SK-N-SH treated with all-trans-retinoic acid at 6 μM for 48 hours (cell line): ENCODE data around the gene CYP24A1.

Experiments used
- ATAC-seq: fragments of 200-7000 bp; cut with Tn5 transposase; 3 replicates; pipeline ENCODE4 v1.9.1; 2020; ENCODE audit warnings: mild to moderate bottlenecking, moderate library complexity
- ARNTL ChIP-seq: fragments of 450-650 bp; formaldehyde crosslinking; IDR thresholded peaks from 2 replicates; pipeline ENCODE4 v1.5.0; 2020; ENCODE audit warnings: low read depth, mild to moderate bottlenecking, moderate library complexity, borderline replicate concordance
- BACH2 ChIP-seq: fragments of 250-450 bp; sonication (Bioruptor Pico); IDR thresholded peaks from 2 replicates; pipeline ENCODE4 v1.9.0; 2021; ENCODE audit warnings: mild to moderate bottlenecking, borderline replicate concordance
- CSDC2 ChIP-seq: fragments of 250-450 bp; sonication (Bioruptor Pico); IDR thresholded peaks from 2 replicates; pipeline ENCODE4 v1.5.0; 2020; ENCODE audit warnings: mild to moderate bottlenecking, moderate library complexity
- ESRRG ChIP-seq: fragments of 250-450 bp; sonication (Bioruptor Pico); IDR thresholded peaks from 2 replicates; pipeline ENCODE4 v1.6.1; 2021; ENCODE audit warnings: mild to moderate bottlenecking
- GLIS3 ChIP-seq: fragments of 250-450 bp; sonication (Bioruptor Pico); IDR thresholded peaks from 2 replicates; pipeline ENCODE4 v1.5.0; 2020; ENCODE audit warnings: mild to moderate bottlenecking, moderate library complexity
- ISL1 ChIP-seq: fragments of 250-450 bp; sonication (Bioruptor Pico); IDR thresholded peaks from 2 replicates; pipeline ENCODE4 v2.1.2; 2022; ENCODE audit warnings: mild to moderate bottlenecking, moderate library complexity
- OSR1 ChIP-seq: fragments of 250-450 bp; sonication (Bioruptor Pico); IDR thresholded peaks from 2 replicates; pipeline ENCODE4 v1.8.0; 2022; ENCODE audit warnings: moderate library complexity, mild to moderate bottlenecking, inconsistent platforms
- PPARA ChIP-seq: fragments of 250-450 bp; sonication (Bioruptor Pico); IDR thresholded peaks from 2 replicates; pipeline ENCODE4 v1.5.0; 2020; ENCODE audit warnings: mild to moderate bottlenecking, borderline replicate concordance
- RARB ChIP-seq: fragments of 250-450 bp; sonication (Bioruptor Pico); IDR thresholded peaks from 2 replicates; pipeline ENCODE4 v1.8.0; 2021; ENCODE audit warnings: mild to moderate bottlenecking, moderate library complexity
- SNAI2 ChIP-seq: fragments of 250-450 bp; sonication (Bioruptor Pico); IDR thresholded peaks from 2 replicates; pipeline ENCODE4 v1.5.0; 2020; ENCODE audit warnings: mild to moderate bottlenecking, moderate library complexity
- TCF4 ChIP-seq: fragments of 250-450 bp; sonication (Bioruptor Pico); IDR thresholded peaks from 2 replicates; pipeline ENCODE4 v1.8.0; 2021; ENCODE audit warnings: mild to moderate bottlenecking, moderate library complexity, borderline replicate concordance
- TOX ChIP-seq: fragments of 250-450 bp; sonication (Bioruptor Pico); IDR thresholded peaks from 2 replicates; pipeline ENCODE4 v1.8.0; 2021; ENCODE audit warnings: mild to moderate bottlenecking, moderate library complexity, borderline replicate concordance
- ZC3H10 ChIP-seq: fragments of 250-450 bp; sonication (Bioruptor Pico); IDR thresholded peaks from 2 replicates; pipeline ENCODE4 v1.5.1; 2021; ENCODE audit warnings: mild to moderate bottlenecking, moderate library complexity
- ZFP30 ChIP-seq: fragments of 450-650 bp; formaldehyde crosslinking; IDR thresholded peaks from 2 replicates; pipeline ENCODE4 v1.5.0; 2022; ENCODE audit warnings: mild to moderate bottlenecking, moderate library complexity
- ZNF565 ChIP-seq: fragments of 450-650 bp; formaldehyde crosslinking; conservative IDR thresholded peaks from 2 replicates; pipeline ENCODE4 v1.5.0; 2020; ENCODE audit warnings: low read depth, mild to moderate bottlenecking, moderate library complexity
- ZNF8 ChIP-seq: fragments of 450-650 bp; formaldehyde crosslinking; IDR thresholded peaks from 2 replicates; pipeline ENCODE4 v1.5.0; 2020; ENCODE audit warnings: mild to moderate bottlenecking, moderate library complexity
- TF ChIP-seq, protein P1 (sequence below): fragments of 250-450 bp; sonication (Bioruptor Pico); IDR thresholded peaks from 2 replicates; pipeline ENCODE4 v1.8.0; 2021; ENCODE audit warnings: low read depth, mild to moderate bottlenecking, moderate library complexity, borderline replicate concordance
- TF ChIP-seq, protein P2 (sequence below): fragments of 250-450 bp; sonication (Bioruptor Pico); IDR thresholded peaks from 2 replicates; pipeline ENCODE4 v1.5.0; 2020; ENCODE audit warnings: mild to moderate bottlenecking, moderate library complexity
- TF ChIP-seq, protein P3 (sequence below): fragments of 250-450 bp; sonication (Bioruptor Pico); IDR thresholded peaks from 2 replicates; pipeline ENCODE4 v1.5.1; 2021; ENCODE audit warnings: mild to moderate bottlenecking, moderate library complexity
- TF ChIP-seq, protein P4 (sequence below): fragments of 250-450 bp; sonication (Bioruptor Pico); IDR thresholded peaks from 2 replicates; pipeline ENCODE4 v1.5.1; 2020; ENCODE audit warnings: low read depth, mild to moderate bottlenecking, moderate library complexity

CYP24A1 gene

DNA sequence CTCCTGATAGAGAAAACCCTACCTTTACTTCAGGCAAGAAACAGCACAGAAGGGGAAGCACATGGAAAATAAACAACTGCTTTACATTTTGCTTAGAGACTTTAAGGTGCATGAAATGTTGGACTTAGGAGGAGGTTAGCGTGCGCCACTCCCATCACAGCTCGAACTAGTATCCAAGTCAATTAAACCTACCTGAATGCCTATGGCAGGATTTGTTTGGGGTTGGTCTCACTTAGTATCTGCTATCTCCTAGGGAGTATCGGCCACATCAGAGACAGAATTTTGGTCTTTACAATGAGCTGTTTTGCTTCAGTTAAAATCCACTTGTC is 12.0 kb downstream of the CYP24A1 start:
- TF ChIP-seq ARNTL (CRISPR knock-in tag), result no peak
- TF ChIP-seq ZC3H10 (CRISPR knock-in tag), result no peak
- no peak for TF ChIP-seq RARB
- TF ChIP-seq SNAI2, result no peak
- no peak for TF ChIP-seq GLIS3 (CRISPR knock-in tag)
- no peak for TF ChIP-seq ZNF8 (CRISPR knock-in tag)
- no peak for TF ChIP-seq PPARA (CRISPR knock-in tag)
- TF ChIP-seq, protein P1, sequence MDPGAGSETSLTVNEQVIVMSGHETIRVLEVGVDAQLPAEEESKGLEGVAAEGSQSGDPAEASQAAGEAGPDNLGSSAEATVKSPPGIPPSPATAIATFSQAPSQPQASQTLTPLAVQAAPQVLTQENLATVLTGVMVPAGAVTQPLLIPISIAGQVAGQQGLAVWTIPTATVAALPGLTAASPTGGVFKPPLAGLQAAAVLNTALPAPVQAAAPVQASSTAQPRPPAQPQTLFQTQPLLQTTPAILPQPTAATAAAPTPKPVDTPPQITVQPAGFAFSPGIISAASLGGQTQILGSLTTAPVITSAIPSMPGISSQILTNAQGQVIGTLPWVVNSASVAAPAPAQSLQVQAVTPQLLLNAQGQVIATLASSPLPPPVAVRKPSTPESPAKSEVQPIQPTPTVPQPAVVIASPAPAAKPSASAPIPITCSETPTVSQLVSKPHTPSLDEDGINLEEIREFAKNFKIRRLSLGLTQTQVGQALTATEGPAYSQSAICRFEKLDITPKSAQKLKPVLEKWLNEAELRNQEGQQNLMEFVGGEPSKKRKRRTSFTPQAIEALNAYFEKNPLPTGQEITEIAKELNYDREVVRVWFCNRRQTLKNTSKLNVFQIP (CRISPR knock-in tag), result no peak
- TF ChIP-seq, protein P2, sequence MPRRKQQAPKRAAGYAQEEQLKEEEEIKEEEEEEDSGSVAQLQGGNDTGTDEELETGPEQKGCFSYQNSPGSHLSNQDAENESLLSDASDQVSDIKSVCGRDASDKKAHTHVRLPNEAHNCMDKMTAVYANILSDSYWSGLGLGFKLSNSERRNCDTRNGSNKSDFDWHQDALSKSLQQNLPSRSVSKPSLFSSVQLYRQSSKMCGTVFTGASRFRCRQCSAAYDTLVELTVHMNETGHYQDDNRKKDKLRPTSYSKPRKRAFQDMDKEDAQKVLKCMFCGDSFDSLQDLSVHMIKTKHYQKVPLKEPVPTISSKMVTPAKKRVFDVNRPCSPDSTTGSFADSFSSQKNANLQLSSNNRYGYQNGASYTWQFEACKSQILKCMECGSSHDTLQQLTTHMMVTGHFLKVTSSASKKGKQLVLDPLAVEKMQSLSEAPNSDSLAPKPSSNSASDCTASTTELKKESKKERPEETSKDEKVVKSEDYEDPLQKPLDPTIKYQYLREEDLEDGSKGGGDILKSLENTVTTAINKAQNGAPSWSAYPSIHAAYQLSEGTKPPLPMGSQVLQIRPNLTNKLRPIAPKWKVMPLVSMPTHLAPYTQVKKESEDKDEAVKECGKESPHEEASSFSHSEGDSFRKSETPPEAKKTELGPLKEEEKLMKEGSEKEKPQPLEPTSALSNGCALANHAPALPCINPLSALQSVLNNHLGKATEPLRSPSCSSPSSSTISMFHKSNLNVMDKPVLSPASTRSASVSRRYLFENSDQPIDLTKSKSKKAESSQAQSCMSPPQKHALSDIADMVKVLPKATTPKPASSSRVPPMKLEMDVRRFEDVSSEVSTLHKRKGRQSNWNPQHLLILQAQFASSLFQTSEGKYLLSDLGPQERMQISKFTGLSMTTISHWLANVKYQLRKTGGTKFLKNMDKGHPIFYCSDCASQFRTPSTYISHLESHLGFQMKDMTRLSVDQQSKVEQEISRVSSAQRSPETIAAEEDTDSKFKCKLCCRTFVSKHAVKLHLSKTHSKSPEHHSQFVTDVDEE (CRISPR knock-in tag), result no peak
- no peak for TF ChIP-seq ESRRG (CRISPR knock-in tag)
- no peak for TF ChIP-seq OSR1 (CRISPR knock-in tag)
- TF ChIP-seq, protein P3, sequence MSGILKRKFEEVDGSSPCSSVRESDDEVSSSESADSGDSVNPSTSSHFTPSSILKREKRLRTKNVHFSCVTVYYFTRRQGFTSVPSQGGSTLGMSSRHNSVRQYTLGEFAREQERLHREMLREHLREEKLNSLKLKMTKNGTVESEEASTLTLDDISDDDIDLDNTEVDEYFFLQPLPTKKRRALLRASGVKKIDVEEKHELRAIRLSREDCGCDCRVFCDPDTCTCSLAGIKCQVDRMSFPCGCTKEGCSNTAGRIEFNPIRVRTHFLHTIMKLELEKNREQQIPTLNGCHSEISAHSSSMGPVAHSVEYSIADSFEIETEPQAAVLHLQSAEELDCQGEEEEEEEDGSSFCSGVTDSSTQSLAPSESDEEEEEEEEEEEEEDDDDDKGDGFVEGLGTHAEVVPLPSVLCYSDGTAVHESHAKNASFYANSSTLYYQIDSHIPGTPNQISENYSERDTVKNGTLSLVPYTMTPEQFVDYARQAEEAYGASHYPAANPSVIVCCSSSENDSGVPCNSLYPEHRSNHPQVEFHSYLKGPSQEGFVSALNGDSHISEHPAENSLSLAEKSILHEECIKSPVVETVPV (CRISPR knock-in tag), result no peak
- no peak for TF ChIP-seq BACH2 (CRISPR knock-in tag)
- no peak for TF ChIP-seq ISL1
- TF ChIP-seq, protein P4, sequence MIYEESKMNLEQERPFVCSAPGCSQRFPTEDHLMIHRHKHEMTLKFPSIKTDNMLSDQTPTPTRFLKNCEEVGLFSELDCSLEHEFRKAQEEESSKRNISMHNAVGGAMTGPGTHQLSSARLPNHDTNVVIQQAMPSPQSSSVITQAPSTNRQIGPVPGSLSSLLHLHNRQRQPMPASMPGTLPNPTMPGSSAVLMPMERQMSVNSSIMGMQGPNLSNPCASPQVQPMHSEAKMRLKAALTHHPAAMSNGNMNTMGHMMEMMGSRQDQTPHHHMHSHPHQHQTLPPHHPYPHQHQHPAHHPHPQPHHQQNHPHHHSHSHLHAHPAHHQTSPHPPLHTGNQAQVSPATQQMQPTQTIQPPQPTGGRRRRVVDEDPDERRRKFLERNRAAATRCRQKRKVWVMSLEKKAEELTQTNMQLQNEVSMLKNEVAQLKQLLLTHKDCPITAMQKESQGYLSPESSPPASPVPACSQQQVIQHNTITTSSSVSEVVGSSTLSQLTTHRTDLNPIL (CRISPR knock-in tag), result no peak
- no peak for TF ChIP-seq ZNF565
- no peak for TF ChIP-seq CSDC2 (CRISPR knock-in tag)
- ATAC-seq, result no peak

DNA sequence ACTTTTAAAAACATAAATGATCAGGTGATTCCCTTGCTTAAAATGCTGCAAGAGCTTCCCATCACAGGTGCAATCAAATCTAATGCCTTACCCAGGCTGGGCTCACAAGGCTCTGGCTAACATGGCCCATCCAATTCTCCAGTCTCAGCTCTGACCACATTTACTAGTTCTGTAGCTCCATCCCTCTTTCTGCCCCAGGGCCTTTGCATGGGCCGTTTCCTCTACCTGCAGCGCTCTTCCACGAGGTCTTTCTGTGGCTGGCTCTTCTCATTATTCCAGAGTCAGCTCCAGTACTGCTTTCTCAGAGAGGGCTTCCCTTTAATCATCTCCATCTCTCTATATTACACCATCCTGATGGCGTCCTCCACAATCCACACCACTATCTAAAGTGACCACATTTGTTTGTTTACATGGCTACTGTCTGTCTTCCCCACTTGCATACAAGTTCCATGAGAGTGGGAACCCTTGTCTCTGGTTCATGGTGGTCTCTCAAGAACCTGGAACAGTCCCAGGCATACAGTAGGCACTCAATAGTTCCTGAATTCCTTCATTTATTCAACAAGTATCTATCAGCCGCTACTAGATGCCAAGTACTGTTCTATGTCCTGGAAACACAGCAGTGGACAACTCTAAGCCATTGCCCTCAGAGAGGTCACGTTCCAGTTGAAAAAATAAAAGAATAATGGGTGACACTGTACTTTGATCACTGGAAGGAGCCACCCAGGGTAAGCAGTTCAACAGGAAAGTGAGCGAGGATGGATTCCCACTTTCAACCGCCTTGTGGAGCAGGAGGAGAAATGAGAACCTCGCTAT is 12.6 kb downstream of the CYP24A1 start:
- no peak for ATAC-seq

More for the DNA sequence above, 12.6 kb downstream of the CYP24A1 start:
- TF ChIP-seq ZNF8 (CRISPR knock-in tag), result no peak
- TF ChIP-seq OSR1 (CRISPR knock-in tag), result no peak
- no peak for TF ChIP-seq PPARA (CRISPR knock-in tag)
- TF ChIP-seq SNAI2, result no peak
- TF ChIP-seq ZFP30 (CRISPR knock-in tag), result no peak
- TF ChIP-seq ARNTL (CRISPR knock-in tag), result no peak
- TF ChIP-seq GLIS3 (CRISPR knock-in tag), result no peak
- TF ChIP-seq, protein P1 (CRISPR knock-in tag), result no peak
- no peak for TF ChIP-seq TOX (CRISPR knock-in tag)
- no peak for TF ChIP-seq TCF4
- no peak for TF ChIP-seq RARB
- TF ChIP-seq, protein P3 (CRISPR knock-in tag), result no peak
- no peak for TF ChIP-seq ESRRG (CRISPR knock-in tag)
